HK-2 (cell line): ENCODE data around the gene GCN1.

Source experiments
- DNase-seq: peaks from one replicate; pipeline ENCODE4 v3.0.0-alpha.2; 2018; ENCODE audit not compliant: unreplicated experiment

The GCN1 gene

GRCh38 chr12:120092551-120093335 lies 101.8 kb downstream of the GCN1 start:
- no peak for DNase-seq

- DNase-seq, result no peak
Measured at GRCh38 chr12:120091371-120092090, 103.0 kb downstream of the GCN1 start.

- DNase-seq, result no peak
Measured at GRCh38 chr12:120090626-120091295, 103.8 kb downstream of the GCN1 start.

GRCh38 chr12:120090206-120090605 lies 104.3 kb downstream of the GCN1 start:
- DNase-seq, result no peak

- no peak for DNase-seq
Measured at GRCh38 chr12:120089796-120090195, 104.7 kb downstream of the GCN1 start.

- no peak for DNase-seq
Measured at GRCh38 chr12:120089105-120089504, 105.4 kb downstream of the GCN1 start.

GRCh38 chr12:120086801-120087621 lies 107.5 kb downstream of the GCN1 start:
- peak; percentile 96 for DNase-seq

GRCh38 chr12:120085920-120086645 lies 108.4 kb downstream of the GCN1 start:
- no peak for DNase-seq

- DNase-seq, result no peak
Measured at GRCh38 chr12:120081641-120082040, 112.9 kb downstream of the GCN1 start.

GRCh38 chr12:120079411-120080400 lies 114.8 kb downstream of the GCN1 start:
- DNase-seq, result no peak

GRCh38 chr12:120078868-120079267 lies 115.6 kb downstream of the GCN1 start:
- DNase-seq, result no peak

- DNase-seq, result no peak
Measured at GRCh38 chr12:120077260-120077659, 117.3 kb downstream of the GCN1 start.
